Stimulated activated CD8-positive, alpha-beta memory T cell treated with anti-CD3 and anti-CD28 coated beads, Interleukin-4, amount 100 ng/mL, for 24 hours (primary cell): ENCODE results near the gene IL3RA.
"Not testable (repeated sequence)": the region's sequence is repeated elsewhere in the genome, so short reads cannot be mapped to it uniquely, and the experiment has no call there.

Experiments used
- DNase-seq: peaks from one replicate; pipeline ENCODE4 v3.0.0-alpha.2; 2020; ENCODE audit warnings: low read depth

IL3RA gene

DNA sequence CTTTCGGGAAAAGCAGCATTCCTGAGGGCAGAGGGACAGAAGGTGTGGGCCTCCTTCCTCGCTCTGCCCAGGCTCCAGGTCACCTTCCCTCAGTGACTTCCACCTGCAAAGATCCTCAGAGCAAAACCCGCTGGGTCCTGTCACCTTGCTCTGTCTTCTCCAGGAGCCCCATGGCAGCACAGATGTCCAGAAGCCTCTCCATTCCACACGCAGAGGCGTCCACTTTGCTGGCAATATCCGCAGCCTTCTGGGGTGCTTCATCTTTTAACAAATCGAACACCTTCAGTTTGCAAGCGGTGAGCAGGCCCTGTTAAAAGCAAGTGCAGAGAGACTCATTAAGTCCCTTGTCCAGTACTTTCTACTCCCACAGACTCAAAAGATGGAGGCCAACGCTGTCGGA, 88.8 kb downstream of the IL3RA start:
- DNase-seq = no peak

DNA sequence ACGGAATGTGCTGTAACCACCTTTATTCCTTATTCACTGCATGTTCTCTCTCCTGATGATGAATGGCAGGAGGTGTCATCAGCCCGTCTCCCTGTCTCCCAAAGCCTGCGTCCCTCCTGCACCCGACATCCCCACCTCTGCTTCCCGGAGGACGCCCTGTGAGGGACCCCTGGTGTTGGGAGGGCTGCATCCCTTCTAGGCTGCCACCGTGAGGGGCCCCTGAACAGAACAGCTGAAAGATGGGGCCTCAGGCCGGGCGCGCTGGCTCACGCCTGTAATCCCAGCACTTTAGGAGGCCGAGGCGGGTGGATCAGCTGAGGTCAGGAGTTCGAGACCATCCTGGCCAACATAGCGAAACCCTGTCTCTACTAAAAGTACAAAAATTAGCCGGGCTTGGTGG, 89.7 kb downstream of the IL3RA start:
- not testable (repeated sequence) for DNase-seq

DNA sequence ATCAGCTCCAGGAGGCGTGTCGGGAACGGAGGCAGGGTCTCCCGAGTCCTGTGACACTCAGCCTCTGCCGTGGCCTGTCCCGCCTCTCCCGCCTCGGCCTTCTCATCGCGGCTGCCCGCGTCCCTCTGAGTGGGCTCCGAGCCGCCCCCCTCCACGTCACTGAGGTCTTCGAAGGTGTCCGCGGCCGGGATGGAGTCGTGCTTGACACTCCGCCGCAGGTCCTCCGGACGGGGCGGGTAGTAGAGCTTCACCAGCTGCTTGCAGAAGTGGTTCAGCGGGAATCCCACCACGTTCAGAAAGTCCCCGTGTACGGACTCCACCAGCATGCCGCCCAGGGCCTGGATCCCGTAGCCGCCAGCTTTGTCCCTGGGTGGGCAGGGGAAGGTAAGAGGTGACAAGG, 91.2 kb downstream of the IL3RA start:
- DNase-seq = no peak

DNA sequence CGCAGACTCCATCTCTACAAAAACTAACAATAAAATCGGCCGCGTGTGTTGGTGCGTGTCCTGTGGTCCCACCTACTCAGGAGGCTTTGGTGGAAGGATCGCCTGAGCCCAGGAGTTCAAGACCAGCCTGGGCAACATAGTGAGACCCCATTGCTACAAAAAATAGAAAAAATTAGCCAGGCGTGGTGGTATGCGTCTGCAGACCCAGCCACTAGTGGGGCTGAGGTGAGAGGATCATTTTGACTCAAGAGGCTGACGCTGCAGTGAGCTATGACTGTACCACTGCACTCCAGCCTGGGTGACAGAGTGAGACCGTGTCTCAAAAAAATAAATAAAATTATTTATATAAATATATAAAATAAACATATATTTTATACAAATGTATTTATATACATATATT, 93.9 kb downstream of the IL3RA start:
- no peak for DNase-seq
